Endothelial cell of umbilical vein (primary cell): ENCODE measurements around the gene APCDD1L. TPM values are rescaled to one million over a fixed set of nuclear protein-coding genes. Genes with fewer than 3 reads are reported as not detected.

ENCODE experiments used
- BruUV-seq: library from RNA; stranded (reverse); fragments of 400-500 nt; replicated peaks from 2 replicates; lab custom pipeline; 2021; lab: Mats Ljungman, UMichigan
- CTCF ChIA-PET: fragments of 300-600, 350-600 bp; sonication (Branson Sonifier 250); formaldehyde crosslinking; loops from one replicate; lab custom pipeline; 2021; ENCODE audit warnings: antibody characterized with exemption, inconsistent platforms; lab: Charles Lee
- POLR2A ChIA-PET: fragments of 300-600, 350-600 bp; sonication (Branson Sonifier 250); formaldehyde crosslinking; loops from one replicate; lab custom pipeline; 2021; ENCODE audit warnings: antibody characterized with exemption, inconsistent platforms; lab: Charles Lee
- DNase-seq: peaks from one replicate; pipeline ENCODE4 v3.0.0-alpha.2; 2011; ENCODE audit warnings: low read depth, low spot score
- FAIRE-seq: peaks from 2 replicates; lab custom pipeline; 2011; peaks lifted over from hg19 to GRCh38; lab: Jason Lieb, UNC
- H2AFZ ChIP-seq: 2 replicates; pipeline ENCODE4 v1.6.0; 2012; ENCODE audit warnings: low read depth, low read length, control low read depth, inconsistent platforms
- H3K27ac ChIP-seq: 2 replicates; pipeline ENCODE4 v1.5.1; 2011; ENCODE audit warnings: low read depth, mild to moderate bottlenecking, control low read depth, low read length, moderate library complexity; ENCODE audit not compliant: insufficient read depth
- H3K27me3 ChIP-seq, 2 experiments: 2 replicates each; pipeline versions ENCODE4 v1.6.0 to v1.6.1; 2011; ENCODE audit warnings: low read length in 2 of 2, mixed read lengths in 1 of 2; ENCODE audit not compliant: control insufficient read depth in 2 of 2, insufficient read depth in 2 of 2
- H3K36me3 ChIP-seq, 2 experiments: 2 replicates in 1 of 2; 3 replicates in 1 of 2; pipeline ENCODE4 v1.5.1; 2011; ENCODE audit warnings: low read length in 2 of 2, mild to moderate bottlenecking in 1 of 2, moderate library complexity in 1 of 2; ENCODE audit not compliant: control insufficient read depth in 2 of 2, insufficient read depth in 2 of 2; ENCODE audit errors: extremely low read depth in 1 of 2
- H3K4me1 ChIP-seq: 3 replicates; pipeline ENCODE4 v1.5.1; 2011; ENCODE audit warnings: mild to moderate bottlenecking, low read length; ENCODE audit not compliant: control insufficient read depth, insufficient read depth; ENCODE audit errors: extremely low read depth
- H3K4me2 ChIP-seq: 2 replicates; pipeline ENCODE4 v1.6.1; 2011; ENCODE audit warnings: low read length, control low read depth, mixed read lengths; ENCODE audit not compliant: insufficient read depth
- H3K4me3 ChIP-seq, 3 experiments: fragments of 200-600 bp in 1 of 3; sonication (generic), shearing (Covaris generic) in 1 of 3; replicated peaks in 1 of 3; 2 replicates each; pipeline ENCODE4 v1.5.1; 2011 to 2016; ENCODE audit warnings: control low read depth in 3 of 3, low read length in 3 of 3, mild to moderate bottlenecking in 2 of 3, inconsistent platforms in 1 of 3, low read depth in 1 of 3, moderate library complexity in 1 of 3; ENCODE audit not compliant: insufficient read depth in 1 of 3
- H3K79me2 ChIP-seq: 2 replicates; pipeline ENCODE4 v1.6.0; 2012; ENCODE audit warnings: low read length, inconsistent platforms; ENCODE audit not compliant: control insufficient read depth, insufficient read depth
- H3K9ac ChIP-seq: replicated peaks from 2 replicates; pipeline ENCODE3; 2011; ENCODE audit warnings: low read length, control low read depth; ENCODE audit not compliant: insufficient read depth; ENCODE audit errors: extremely low read depth
- H3K9me1 ChIP-seq: replicated peaks from 3 replicates; pipeline ENCODE4 v1.6.0; 2011; ENCODE audit warnings: mild to moderate bottlenecking, low read length; ENCODE audit not compliant: control insufficient read depth, insufficient read depth; ENCODE audit errors: extremely low read depth
- H3K9me3 ChIP-seq: replicated peaks from 2 replicates; pipeline ENCODE4 v1.5.1; 2012; ENCODE audit warnings: low read length, inconsistent platforms; ENCODE audit not compliant: control insufficient read depth, insufficient read depth
- H4K20me1 ChIP-seq: replicated peaks from 2 replicates; pipeline ENCODE3; 2011; ENCODE audit warnings: mild to moderate bottlenecking, low read length; ENCODE audit not compliant: control insufficient read depth, insufficient read depth; ENCODE audit errors: extremely low read depth
- EZH2 ChIP-seq: IDR thresholded peaks from 2 replicates; pipeline ENCODE4 v1.6.1; 2012; ENCODE audit warnings: borderline replicate concordance, low read depth, mild to moderate bottlenecking, moderate library complexity, low read length, inconsistent platforms; ENCODE audit not compliant: severe bottlenecking
- FOS ChIP-seq: IDR thresholded peaks from 2 replicates; pipeline ENCODE4 v1.6.1; 2011; ENCODE audit warnings: mild to moderate bottlenecking, low read length, moderate library complexity, borderline replicate concordance; ENCODE audit not compliant: insufficient read depth
- GATA2 ChIP-seq: IDR thresholded peaks from 2 replicates; pipeline ENCODE4 v1.7.0; 2011; ENCODE audit warnings: low read depth, mild to moderate bottlenecking, moderate library complexity, mixed read lengths, low read length; ENCODE audit not compliant: insufficient read length, insufficient read depth
- JUN ChIP-seq: IDR thresholded peaks from 2 replicates; pipeline ENCODE4 v1.6.1; 2011; ENCODE audit warnings: borderline replicate concordance, low read depth; ENCODE audit not compliant: insufficient read length, insufficient read depth
- MYC ChIP-seq: IDR thresholded peaks from one replicate; pipeline ENCODE4 v1.6.1; 2011; ENCODE audit warnings: mild to moderate bottlenecking, low read depth, low read length
- POLR2A ChIP-seq: IDR thresholded peaks from 2 replicates; pipeline ENCODE4 v1.6.1; 2012; ENCODE audit warnings: low read depth, mild to moderate bottlenecking, control low read depth, low read length
- POLR2AphosphoS5 ChIP-seq: IDR thresholded peaks from 2 replicates; pipeline ENCODE4 v1.6.1; 2012; ENCODE audit warnings: low read depth, mild to moderate bottlenecking, control low read depth, low read length, moderate library complexity; ENCODE audit not compliant: insufficient read depth
- dilution Hi-C: fragments of 300-500 bp; cut with MboI; formaldehyde crosslinking; loops from one replicate; pipeline ENCODE4 v1.15.0; 2019; ENCODE audit warnings: low sequenced_read_pairs; ENCODE audit not compliant: extremely low pct_ligation_motif_present
- intact Hi-C: fragments of 100-400 bp; cut with micrococcal nuclease; formaldehyde crosslinking; loops from one replicate; pipeline ENCODE4 v1.10.0; 2022
- polyA plus RNA-seq, 4 experiments: library from polyadenylated mRNA; depleted of rRNA in 3 of 4; stranded (reverse) in 3 of 4; unstranded in 1 of 4; fragments of >200 nt; gene quantifications; 2 replicates each; pipeline versions ENCODE4 v1.2.1 to v1.2.3, GENCODE V29; 2011 to 2012; ENCODE audit warnings: missing spikeins in 1 of 4
- total RNA-seq: library from RNA; stranded (reverse); gene quantifications from 2 replicates; pipeline ENCODE4 v1.2.3, GENCODE V29; 2021
- TF ChIP-seq, protein P1 (sequence below): IDR thresholded peaks from 2 replicates; pipeline ENCODE4 v1.6.1; 2011; ENCODE audit not compliant: insufficient read depth, insufficient read length
- TF ChIP-seq, protein P2 (sequence below), 2 donors: IDR thresholded peaks; 1 replicate in 1 of 2; 2 replicates in 1 of 2; pipeline ENCODE4 v1.5.1; 2011; ENCODE audit warnings: low read length in 2 of 2, mild to moderate bottlenecking in 2 of 2, moderate library complexity in 2 of 2, control low read depth in 1 of 2, inconsistent platforms in 1 of 2, low read depth in 1 of 2; ENCODE audit not compliant: insufficient read depth in 1 of 2; ENCODE audit errors: extremely low read depth in 1 of 2

APCDD1L gene
- total and polyA plus RNA-seq, 2 donors (not counting 3 experiments of a cell fraction or from before 2014, with no cell fraction given), result 0.17 to 1.4 TPM

DNA sequence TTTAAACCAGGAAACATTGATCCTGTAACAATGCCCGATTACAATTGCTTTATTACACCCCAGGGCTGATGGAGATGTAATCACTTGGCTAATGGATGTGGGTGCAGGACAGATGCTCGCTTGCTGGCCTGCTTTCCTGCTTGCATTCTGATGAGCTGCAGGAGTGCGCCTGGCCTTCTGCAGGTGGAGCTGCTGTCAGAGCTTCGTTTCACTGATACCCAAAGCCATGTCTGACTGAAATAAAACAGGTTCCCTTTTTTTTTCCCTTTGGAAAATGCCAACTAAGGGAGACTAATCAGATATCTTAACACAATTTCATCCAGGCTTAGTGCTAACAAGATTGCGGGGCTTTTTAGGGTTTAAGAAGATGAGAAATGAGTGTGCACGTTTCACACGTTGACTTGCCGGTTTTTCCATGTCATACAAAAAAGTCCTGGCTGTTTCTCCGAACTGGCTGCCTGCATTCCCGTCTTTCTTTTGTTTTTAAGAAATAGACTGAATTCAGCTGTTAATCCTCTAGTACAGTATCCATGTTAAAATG, 65.4 kb downstream of the APCDD1L start:
- no peak for TF ChIP-seq POLR2AphosphoS5
- TF ChIP-seq MYC, result no peak
- no peaks in the 10 kb centered on the region for H3K4me1 ChIP-seq
- no peak overlapping the region for H3K9ac ChIP-seq
- no peak overlapping the region for H3K27ac ChIP-seq
- DNase-seq (no peak), FAIRE-seq (no peak)
- no peaks in the 10 kb centered on the region for H3K9me1 ChIP-seq
- intact Hi-C loops, result no loop called here
- H2AFZ ChIP-seq, result no peak overlapping the region
- no peak overlapping the region for H3K4me3 ChIP-seq
- no peaks in the 10 kb centered on the region for H3K27me3 ChIP-seq
- BruUV-seq, result no TSS peak
- no peaks in the 10 kb centered on the region for H3K9me3 ChIP-seq
- CTCF ChIA-PET, result interaction anchor here (4.5 kb wide), 1 partner anchor 213 kb away, joined by 31 read pairs; no protein-coding TSS in a partner anchor
- H3K79me2 ChIP-seq, result no peaks in the 10 kb centered on the region
- POLR2A ChIA-PET, result no interaction called here
- peaks cover 4 to 5% of the 10 kb centered on the region in 2 experiments for H3K36me3 ChIP-seq
- no peak overlapping the region for H3K4me2 ChIP-seq
- dilution Hi-C loops, result loop anchor here (25.0 kb wide), 1 partner anchor 212 kb away; the partner anchor contains the start of gene ANKRD60
- H4K20me1 ChIP-seq, result no peaks in the 10 kb centered on the region

DNA sequence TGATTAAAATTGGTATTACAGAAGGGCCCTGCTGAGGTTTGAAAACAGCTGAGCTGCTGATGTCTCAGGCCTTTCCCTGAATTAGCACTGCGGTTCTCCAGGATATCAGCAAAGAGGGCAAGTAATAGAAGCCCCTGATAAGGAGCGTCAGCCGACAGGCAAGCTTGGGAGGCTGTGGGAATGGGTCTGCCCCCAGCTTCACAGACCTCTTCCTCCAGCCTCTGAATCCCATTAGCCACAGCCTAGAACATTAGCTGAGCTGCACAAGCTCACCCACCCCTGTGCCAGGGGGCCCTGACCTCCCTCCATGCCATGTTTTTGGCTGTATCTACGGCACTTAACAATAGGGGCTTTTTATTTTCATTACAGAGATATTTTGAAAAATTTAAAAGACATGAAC, 66.2 kb downstream of the APCDD1L start:
- H3K9me3 ChIP-seq, result no peaks in the 10 kb centered on the region
- H2AFZ ChIP-seq, result no peak overlapping the region
- H3K27me3 ChIP-seq, result no peaks in the 10 kb centered on the region
- H3K9ac ChIP-seq, result no peak overlapping the region
- DNase-seq, result no peak
- H4K20me1 ChIP-seq, result no peaks in the 10 kb centered on the region
- peaks cover 7 to 9% of the 10 kb centered on the region in 2 experiments for H3K36me3 ChIP-seq
- H3K27ac ChIP-seq, result no peak overlapping the region
- no peak for TF ChIP-seq POLR2A
- TF ChIP-seq, protein P1, sequence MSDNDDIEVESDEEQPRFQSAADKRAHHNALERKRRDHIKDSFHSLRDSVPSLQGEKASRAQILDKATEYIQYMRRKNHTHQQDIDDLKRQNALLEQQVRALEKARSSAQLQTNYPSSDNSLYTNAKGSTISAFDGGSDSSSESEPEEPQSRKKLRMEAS, result no peak
- no peak for TF ChIP-seq EZH2
- no peak for TF ChIP-seq POLR2AphosphoS5
- no peak for TF ChIP-seq MYC
- TF ChIP-seq GATA2, result no peak
- no peak for TF ChIP-seq FOS
- TF ChIP-seq JUN, result no peak
- TF ChIP-seq, protein P2, sequence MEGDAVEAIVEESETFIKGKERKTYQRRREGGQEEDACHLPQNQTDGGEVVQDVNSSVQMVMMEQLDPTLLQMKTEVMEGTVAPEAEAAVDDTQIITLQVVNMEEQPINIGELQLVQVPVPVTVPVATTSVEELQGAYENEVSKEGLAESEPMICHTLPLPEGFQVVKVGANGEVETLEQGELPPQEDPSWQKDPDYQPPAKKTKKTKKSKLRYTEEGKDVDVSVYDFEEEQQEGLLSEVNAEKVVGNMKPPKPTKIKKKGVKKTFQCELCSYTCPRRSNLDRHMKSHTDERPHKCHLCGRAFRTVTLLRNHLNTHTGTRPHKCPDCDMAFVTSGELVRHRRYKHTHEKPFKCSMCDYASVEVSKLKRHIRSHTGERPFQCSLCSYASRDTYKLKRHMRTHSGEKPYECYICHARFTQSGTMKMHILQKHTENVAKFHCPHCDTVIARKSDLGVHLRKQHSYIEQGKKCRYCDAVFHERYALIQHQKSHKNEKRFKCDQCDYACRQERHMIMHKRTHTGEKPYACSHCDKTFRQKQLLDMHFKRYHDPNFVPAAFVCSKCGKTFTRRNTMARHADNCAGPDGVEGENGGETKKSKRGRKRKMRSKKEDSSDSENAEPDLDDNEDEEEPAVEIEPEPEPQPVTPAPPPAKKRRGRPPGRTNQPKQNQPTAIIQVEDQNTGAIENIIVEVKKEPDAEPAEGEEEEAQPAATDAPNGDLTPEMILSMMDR (IDR thresholded peaks at IDR 0.05; ENCODE audit: extremely low read depth in 1 of 2, insufficient read depth in 1 of 2, low read depth in 1 of 2, low read length in 2 of 2), result no peak
- FAIRE-seq, result no peak
- ChIA-PET CTCF (interaction anchor here (0.9 to 4.5 kb wide), 6 partner anchors 9 to 212 kb away, joined by 3 to 31 read pairs (median 6); no protein-coding TSS in a partner anchor), POLR2A (no interaction called here)
- intact Hi-C loops, result no loop called here
- dilution Hi-C loops, result no loop called here
- H3K4me1 ChIP-seq, result no peaks in the 10 kb centered on the region
- no peak overlapping the region for H3K4me2 ChIP-seq
- no TSS peak for BruUV-seq
- H3K9me1 ChIP-seq, result no peaks in the 10 kb centered on the region
- no peaks in the 10 kb centered on the region for H3K79me2 ChIP-seq
- no peak overlapping the region for H3K4me3 ChIP-seq
